Fibroblast of villous mesenchyme (primary cell): ENCODE data around the gene TTLL9. TPM values are rescaled to one million over a fixed set of nuclear protein-coding genes. Genes with fewer than 3 reads are reported as not detected.
A peak's percentile ranks its signal among the peaks of the same experiment; 100 is the strongest.

Source experiments
- DNase-seq: peaks from one replicate; pipeline ENCODE4 v3.0.0-alpha.2; 2010; ENCODE audit warnings: low read depth
- H3K4me3 ChIP-seq: 2 replicates; pipeline ENCODE4 v1.5.1; 2011; ENCODE audit warnings: low read depth, mild to moderate bottlenecking, low read length
- total RNA-seq: library from RNA; depleted of rRNA; stranded (reverse); fragments of >200 nt; gene quantifications from 2 replicates; pipeline ENCODE4 v1.2.3, GENCODE V29; 2012
- TF ChIP-seq, protein P1 (sequence below): IDR thresholded peaks from 2 replicates; pipeline ENCODE4 v1.5.1; 2012; ENCODE audit warnings: low read depth, mild to moderate bottlenecking, low read length; ENCODE audit not compliant: insufficient read depth

Gene TTLL9
- total RNA-seq, 1 donor: not detected

DNA sequence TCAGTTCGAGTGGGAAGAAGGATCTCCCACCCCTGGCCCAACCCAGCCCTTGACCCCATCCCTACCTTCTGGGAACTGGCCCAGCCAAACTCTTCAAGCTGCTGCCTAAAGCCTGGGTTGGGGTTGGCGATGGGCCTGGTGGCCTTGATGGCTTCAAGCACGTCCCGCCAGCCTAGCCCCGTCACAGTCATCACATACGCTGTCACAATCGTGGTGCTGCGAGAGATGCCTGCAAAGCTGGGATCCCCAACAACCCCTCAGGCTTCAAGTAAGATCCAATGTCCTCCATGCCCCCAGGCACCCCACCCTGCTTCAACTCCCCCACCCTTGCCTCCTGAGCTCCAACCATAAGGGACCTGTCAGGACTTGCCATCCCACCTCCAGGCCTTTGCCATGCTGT is 7.9 kb upstream of the TTLL9 start:
- TF ChIP-seq, protein P1, sequence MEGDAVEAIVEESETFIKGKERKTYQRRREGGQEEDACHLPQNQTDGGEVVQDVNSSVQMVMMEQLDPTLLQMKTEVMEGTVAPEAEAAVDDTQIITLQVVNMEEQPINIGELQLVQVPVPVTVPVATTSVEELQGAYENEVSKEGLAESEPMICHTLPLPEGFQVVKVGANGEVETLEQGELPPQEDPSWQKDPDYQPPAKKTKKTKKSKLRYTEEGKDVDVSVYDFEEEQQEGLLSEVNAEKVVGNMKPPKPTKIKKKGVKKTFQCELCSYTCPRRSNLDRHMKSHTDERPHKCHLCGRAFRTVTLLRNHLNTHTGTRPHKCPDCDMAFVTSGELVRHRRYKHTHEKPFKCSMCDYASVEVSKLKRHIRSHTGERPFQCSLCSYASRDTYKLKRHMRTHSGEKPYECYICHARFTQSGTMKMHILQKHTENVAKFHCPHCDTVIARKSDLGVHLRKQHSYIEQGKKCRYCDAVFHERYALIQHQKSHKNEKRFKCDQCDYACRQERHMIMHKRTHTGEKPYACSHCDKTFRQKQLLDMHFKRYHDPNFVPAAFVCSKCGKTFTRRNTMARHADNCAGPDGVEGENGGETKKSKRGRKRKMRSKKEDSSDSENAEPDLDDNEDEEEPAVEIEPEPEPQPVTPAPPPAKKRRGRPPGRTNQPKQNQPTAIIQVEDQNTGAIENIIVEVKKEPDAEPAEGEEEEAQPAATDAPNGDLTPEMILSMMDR: no peak
- H3K4me3 ChIP-seq: no peak overlapping the region
- no peak for DNase-seq

DNA sequence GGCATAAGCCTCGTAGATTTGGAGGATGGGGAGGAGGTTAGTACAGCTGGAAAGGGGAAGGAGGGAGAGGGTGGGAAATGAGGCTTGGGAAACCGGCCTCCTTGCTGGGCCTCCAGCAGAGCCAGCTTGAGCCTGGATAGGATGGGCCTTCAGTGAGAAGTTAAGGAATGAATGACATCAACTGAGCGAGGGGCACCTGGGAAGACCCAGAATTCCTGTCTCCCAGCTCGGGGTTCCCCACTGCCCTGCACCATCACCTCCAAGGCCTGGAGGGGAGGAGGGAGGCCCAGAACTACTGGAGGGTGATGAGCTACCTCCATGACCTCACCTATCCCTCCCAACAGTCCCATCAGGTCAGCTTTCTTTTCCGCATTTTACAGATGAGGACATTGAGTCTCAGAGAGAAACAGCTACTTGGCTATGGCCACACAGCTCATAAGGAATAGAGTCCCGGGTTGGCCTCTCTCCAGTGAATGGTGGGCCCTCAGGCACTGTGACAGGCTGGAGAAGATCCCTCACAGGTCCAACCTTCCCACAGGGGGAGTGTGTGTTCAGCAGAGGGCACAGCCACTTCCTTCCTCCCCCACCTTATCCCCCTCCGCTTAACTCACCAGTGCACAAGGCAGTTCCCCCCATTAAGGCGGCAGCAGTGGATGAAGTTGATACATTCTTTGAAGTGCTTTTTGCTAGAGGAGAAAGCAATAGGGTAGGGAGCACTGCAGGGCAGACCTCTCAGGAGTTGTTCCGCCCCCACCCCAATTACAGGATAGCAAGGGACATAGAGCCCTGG is 6.9 kb upstream of the TTLL9 start:
- no peak for DNase-seq

DNA sequence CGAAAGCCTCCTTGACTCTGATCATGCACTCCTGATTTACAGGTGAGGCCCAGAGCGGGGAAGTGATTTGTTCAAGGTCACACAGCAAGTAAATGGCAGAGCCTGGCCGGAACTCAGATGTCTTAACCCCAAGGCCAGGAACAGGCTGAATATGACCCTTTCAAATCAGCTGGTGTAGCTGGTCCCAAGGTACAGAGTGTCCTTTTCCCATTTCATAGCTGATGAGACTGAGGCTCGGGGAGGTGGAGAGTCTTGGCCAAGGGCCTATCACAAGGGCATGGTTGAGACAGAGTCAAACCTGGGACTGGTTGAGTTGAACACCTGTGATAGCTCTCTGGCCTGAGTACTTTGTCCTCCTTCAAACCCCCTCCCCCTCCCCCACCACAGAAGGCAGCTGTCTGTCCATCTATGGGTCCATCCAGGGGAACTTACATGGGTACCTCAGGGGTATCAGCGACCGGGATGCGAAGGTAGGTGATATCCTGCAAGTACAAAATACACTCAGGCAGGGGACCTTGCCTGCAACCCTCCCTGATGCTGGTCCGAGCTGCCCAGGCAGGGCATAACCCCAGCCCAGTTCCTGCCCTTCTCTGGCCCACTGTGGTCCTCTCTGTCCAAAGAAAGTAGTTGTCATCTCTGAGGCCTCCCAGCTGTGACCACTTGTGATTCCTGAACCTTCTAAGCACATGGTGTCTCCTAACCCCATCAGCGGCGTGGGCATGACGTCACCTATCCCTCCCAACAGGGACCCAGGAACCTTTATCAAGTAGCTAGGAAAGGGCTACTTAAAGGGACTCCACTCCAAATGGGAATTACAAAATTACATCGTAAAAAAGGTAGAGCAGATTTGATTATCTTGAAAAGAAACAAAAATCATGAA is 5.7 kb upstream of the TTLL9 start:
- TF ChIP-seq, protein P1: no peak
- H3K4me3 ChIP-seq: no peak overlapping the region
- DNase-seq: no peak

More for the DNA sequence above, 6.9 kb upstream of the TTLL9 start:
- H3K4me3 ChIP-seq: no peak overlapping the region
- TF ChIP-seq, protein P1: no peak

DNA sequence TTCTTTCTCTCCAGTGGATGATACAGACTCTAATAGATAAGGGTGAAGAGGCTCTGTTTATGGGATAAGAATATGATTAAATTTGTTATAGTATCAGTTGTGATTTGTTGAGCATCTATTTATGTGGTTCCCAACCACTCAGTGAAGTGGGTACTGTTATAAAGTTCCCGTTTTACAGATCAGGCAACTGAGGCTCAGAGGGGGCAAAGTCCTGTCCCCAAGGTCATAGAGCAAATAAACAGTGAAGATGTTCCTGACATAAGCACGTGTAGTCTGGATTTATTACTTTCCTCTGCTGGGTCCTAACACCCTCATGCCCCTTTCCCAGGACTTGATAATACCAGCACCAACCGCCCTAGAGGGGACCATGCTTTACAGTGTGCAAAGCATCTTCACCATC is 4.2 kb upstream of the TTLL9 start:
- no peak for DNase-seq
- no peak overlapping the region for H3K4me3 ChIP-seq
- TF ChIP-seq, protein P1: no peak

DNA sequence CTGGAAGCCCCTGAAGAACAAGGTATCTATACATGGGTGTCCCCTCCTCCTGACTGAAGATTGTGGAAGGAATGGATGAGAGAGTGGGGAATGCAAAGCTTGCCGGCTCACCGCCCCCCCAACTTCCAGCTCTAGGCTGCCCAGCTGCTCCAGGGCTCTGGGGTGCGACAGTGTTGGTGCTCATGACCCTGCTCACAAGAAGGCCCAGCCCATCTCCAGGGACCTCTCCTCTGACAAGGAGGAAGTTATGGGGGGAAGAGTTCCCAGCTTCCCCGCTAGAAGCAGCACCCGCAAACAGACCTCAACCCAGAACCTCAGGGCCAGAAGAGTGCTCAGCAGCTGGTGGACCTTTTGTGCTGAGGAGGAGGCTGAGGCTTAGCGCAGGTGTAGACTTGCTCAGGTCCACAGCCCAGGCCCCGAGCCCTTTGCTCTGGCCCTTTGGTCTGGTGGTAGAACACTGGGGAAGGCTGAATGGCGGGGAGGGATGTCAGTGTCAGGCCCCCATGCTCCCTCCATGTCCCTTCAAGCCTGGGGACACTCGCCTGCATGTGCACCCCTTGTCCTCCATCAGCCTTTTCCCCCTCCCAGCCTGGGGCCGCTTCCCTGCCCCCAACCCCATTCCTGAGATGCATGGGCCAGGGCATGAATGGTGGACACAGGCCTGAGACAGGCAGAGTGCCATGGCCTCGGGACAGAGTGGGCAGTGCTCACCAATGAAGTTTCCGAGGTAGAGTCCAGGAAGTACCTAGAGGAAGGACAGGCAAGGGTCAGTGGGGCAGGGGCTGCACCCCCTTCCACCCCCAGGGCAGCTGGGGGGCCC is 1.4 kb upstream of the TTLL9 start:
- no peak overlapping the region for H3K4me3 ChIP-seq
- TF ChIP-seq, protein P1: no peak
- DNase-seq: no peak

DNA sequence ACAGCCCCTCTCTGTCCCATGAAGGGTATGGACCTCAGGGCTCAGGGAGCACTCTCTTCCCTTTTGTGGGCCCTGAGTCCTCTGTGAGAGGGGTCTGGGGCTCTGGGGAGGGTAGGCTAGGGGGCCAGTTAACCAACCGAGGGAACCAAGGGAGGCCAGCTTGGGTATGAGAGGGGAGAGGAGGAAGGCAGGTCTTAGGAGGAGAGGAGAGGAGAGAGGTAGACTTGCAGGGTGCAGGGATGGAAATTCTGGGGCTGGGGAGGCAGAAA is 827 bp upstream of the TTLL9 start:
- peak overlapping the region; percentile 44 for H3K4me3 ChIP-seq
- no peak for DNase-seq
- TF ChIP-seq, protein P1: no peak
